Measurements from ENCODE around the gene APPBP2.

- TF ChIP-seq CTCF (IDR thresholded peaks at IDR 0.05) (no peak), EZH2 (IDR thresholded peaks at IDR 0.05) (no peak), EZH2phosphoT487 (IDR thresholded peaks at IDR 0.05) (no peak)
Observed at GRCh38 chr17:60481604-60482003, 44.4 kb downstream of the APPBP2 start.

All from neural progenitor cell (in vitro differentiated cells).